HEK293 (cell line): ENCODE results near the gene SALL1.

ENCODE experiments used
- BCL11B ChIP-seq: fragments of 450-650 bp; formaldehyde crosslinking; IDR thresholded peaks from 2 replicates; pipeline ENCODE4 v1.5.1; 2016; ENCODE audit warnings: low read depth, missing biosample characterization, missing genetic modification characterization
- BCL6B ChIP-seq: fragments of 450-650 bp; formaldehyde crosslinking; IDR thresholded peaks from 2 replicates; pipeline ENCODE4 v1.5.1; 2017; ENCODE audit warnings: missing biosample characterization, missing genetic modification characterization
- GLIS2 ChIP-seq: fragments of 450-650 bp; formaldehyde crosslinking; IDR thresholded peaks from 2 replicates; pipeline ENCODE4 v1.5.1; 2016; ENCODE audit warnings: missing biosample characterization, missing genetic modification characterization
- HOXC10 ChIP-seq: sonication (generic); formaldehyde crosslinking; IDR thresholded peaks from 2 replicates; pipeline ENCODE4 v1.8.1; 2023; ENCODE audit warnings: mild to moderate bottlenecking, missing genetic modification reagents
- KLF1 ChIP-seq: fragments of 450-650 bp; formaldehyde crosslinking; IDR thresholded peaks from 2 replicates; pipeline ENCODE4 v1.5.1; 2016; ENCODE audit warnings: missing biosample characterization, missing genetic modification characterization
- KLF10 ChIP-seq: fragments of 450-650 bp; IDR thresholded peaks from 2 replicates; pipeline ENCODE4 v1.5.1; 2018; ENCODE audit warnings: missing biosample characterization, mild to moderate bottlenecking, missing genetic modification characterization
- MYNN ChIP-seq: fragments of 450-650 bp; formaldehyde crosslinking; IDR thresholded peaks from 2 replicates; pipeline ENCODE4 v1.5.1; 2016; ENCODE audit warnings: missing biosample characterization, missing genetic modification characterization, borderline replicate concordance
- OVOL3 ChIP-seq: fragments of 450-650 bp; formaldehyde crosslinking; IDR thresholded peaks from 2 replicates; pipeline ENCODE4 v1.5.1; 2016; ENCODE audit warnings: missing biosample characterization, missing genetic modification characterization
- SCRT1 ChIP-seq: fragments of 450-650 bp; formaldehyde crosslinking; IDR thresholded peaks from 2 replicates; pipeline ENCODE4 v1.5.1; 2016; ENCODE audit warnings: missing biosample characterization, missing genetic modification characterization, borderline replicate concordance
- SP2 ChIP-seq: fragments of 450-650 bp; formaldehyde crosslinking; IDR thresholded peaks from 2 replicates; pipeline ENCODE4 v1.5.1; 2016; ENCODE audit warnings: missing biosample characterization, missing genetic modification characterization
- TCF7L2 ChIP-seq: IDR thresholded peaks from 2 replicates; pipeline ENCODE4 v1.6.1; 2011; ENCODE audit warnings: low read depth, mild to moderate bottlenecking, inconsistent platforms, low read length, moderate library complexity, borderline replicate concordance
- ZBTB20 ChIP-seq: fragments of 450-650 bp; formaldehyde crosslinking; IDR thresholded peaks from 2 replicates; pipeline ENCODE4 v1.5.1; 2016; ENCODE audit warnings: missing biosample characterization, missing genetic modification characterization
- ZBTB48 ChIP-seq: fragments of 450-650 bp; formaldehyde crosslinking; IDR thresholded peaks from 2 replicates; pipeline ENCODE4 v1.5.1; 2016; ENCODE audit warnings: missing biosample characterization, missing genetic modification characterization
- ZBTB6 ChIP-seq: fragments of 450-650 bp; formaldehyde crosslinking; IDR thresholded peaks from 2 replicates; pipeline ENCODE4 v1.5.1; 2017; ENCODE audit warnings: missing biosample characterization, missing genetic modification characterization
- ZNF184 ChIP-seq: fragments of 450-650 bp; IDR thresholded peaks from 2 replicates; pipeline ENCODE4 v1.5.1; 2018; ENCODE audit warnings: missing biosample characterization, mild to moderate bottlenecking, missing genetic modification characterization
- ZNF19 ChIP-seq: fragments of 450-650 bp; formaldehyde crosslinking; IDR thresholded peaks from 2 replicates; pipeline ENCODE4; 2016; ENCODE audit warnings: missing biosample characterization, missing genetic modification characterization, low read depth
- ZNF211 ChIP-seq: fragments of 450-650 bp; formaldehyde crosslinking; IDR thresholded peaks from 2 replicates; pipeline ENCODE4 v1.5.1; 2016; ENCODE audit warnings: low read depth, missing biosample characterization, missing genetic modification characterization
- ZNF280C ChIP-seq: fragments of 450-650 bp; formaldehyde crosslinking; IDR thresholded peaks from 2 replicates; pipeline ENCODE4 v1.5.1; 2016; ENCODE audit warnings: missing biosample characterization, missing genetic modification characterization
- ZNF398 ChIP-seq: fragments of 450-650 bp; formaldehyde crosslinking; IDR thresholded peaks from 2 replicates; pipeline ENCODE4 v1.5.1; 2017; ENCODE audit warnings: missing biosample characterization, missing genetic modification characterization
- ZNF529 ChIP-seq: fragments of 450-650 bp; formaldehyde crosslinking; IDR thresholded peaks from 2 replicates; pipeline ENCODE4 v1.5.1; 2017; ENCODE audit warnings: missing genetic modification characterization, missing biosample characterization; ENCODE audit not compliant: insufficient replicate concordance
- ZNF660 ChIP-seq: fragments of 450-650 bp; IDR thresholded peaks from 2 replicates; pipeline ENCODE4 v1.5.1; 2018; ENCODE audit warnings: missing biosample characterization, mild to moderate bottlenecking, missing genetic modification characterization
- ZNF707 ChIP-seq: fragments of 450-650 bp; formaldehyde crosslinking; IDR thresholded peaks from 2 replicates; pipeline ENCODE4 v1.5.1; 2016; ENCODE audit warnings: missing biosample characterization, missing genetic modification characterization
- ZSCAN16 ChIP-seq: fragments of 450-650 bp; formaldehyde crosslinking; IDR thresholded peaks from 2 replicates; pipeline ENCODE4 v1.5.1; 2016; ENCODE audit warnings: missing biosample characterization, missing genetic modification characterization
- TF ChIP-seq, protein P1 (sequence below): fragments of 450-650 bp; formaldehyde crosslinking; IDR thresholded peaks from 2 replicates; pipeline ENCODE4 v1.5.1; 2017; ENCODE audit warnings: missing biosample characterization, mild to moderate bottlenecking, missing genetic modification characterization, moderate library complexity
- TF ChIP-seq, protein P2 (sequence below): fragments of 450-650 bp; formaldehyde crosslinking; IDR thresholded peaks from 2 replicates; pipeline ENCODE4 v1.5.1; 2016; ENCODE audit warnings: missing biosample characterization, missing genetic modification characterization
- TF ChIP-seq, protein P3 (sequence below): fragments of 450-650 bp; formaldehyde crosslinking; IDR thresholded peaks from 2 replicates; pipeline ENCODE4 v1.5.1; 2016; ENCODE audit warnings: missing biosample characterization, missing genetic modification characterization

The SALL1 gene

DNA sequence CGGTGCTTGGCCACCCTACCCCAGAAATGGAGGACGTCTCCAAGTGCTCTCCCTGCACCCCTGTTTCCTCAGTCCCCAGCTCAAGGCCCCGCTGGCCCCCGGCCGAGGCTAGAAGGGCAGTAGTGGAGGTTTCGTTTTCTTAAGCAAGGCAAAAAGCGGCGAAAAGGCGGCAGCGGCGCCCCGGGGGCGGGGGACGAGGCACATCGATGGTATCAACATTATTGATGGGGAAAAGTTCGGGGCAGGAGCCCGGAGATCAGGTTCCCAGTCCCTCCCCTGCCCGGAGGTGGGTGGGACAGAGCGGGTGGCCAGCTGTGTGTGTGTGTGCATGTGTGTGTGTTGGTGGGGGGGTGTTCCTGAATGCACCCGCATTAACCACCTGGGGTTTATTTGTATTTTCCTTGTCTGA, 4.1 kb upstream of the SALL1 start (continued):
- no peak for TF ChIP-seq ZNF529
- TF ChIP-seq BCL11B (tag by site-specific recombination): no peak
- no peak for TF ChIP-seq ZSCAN16 (tag by site-specific recombination)
- TF ChIP-seq, protein P1, sequence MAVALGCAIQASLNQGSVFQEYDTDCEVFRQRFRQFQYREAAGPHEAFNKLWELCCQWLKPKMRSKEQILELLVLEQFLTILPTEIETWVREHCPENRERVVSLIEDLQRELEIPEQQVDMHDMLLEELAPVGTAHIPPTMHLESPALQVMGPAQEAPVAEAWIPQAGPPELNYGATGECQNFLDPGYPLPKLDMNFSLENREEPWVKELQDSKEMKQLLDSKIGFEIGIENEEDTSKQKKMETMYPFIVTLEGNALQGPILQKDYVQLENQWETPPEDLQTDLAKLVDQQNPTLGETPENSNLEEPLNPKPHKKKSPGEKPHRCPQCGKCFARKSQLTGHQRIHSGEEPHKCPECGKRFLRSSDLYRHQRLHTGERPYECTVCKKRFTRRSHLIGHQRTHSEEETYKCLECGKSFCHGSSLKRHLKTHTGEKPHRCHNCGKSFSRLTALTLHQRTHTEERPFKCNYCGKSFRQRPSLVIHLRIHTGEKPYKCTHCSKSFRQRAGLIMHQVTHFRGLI (tag by site-specific recombination): no peak
- TF ChIP-seq MYNN (tag by site-specific recombination): no peak
- TF ChIP-seq SCRT1: no peak
- peak; percentile 59; the same call in 1 of the 2 replicates for TF ChIP-seq GLIS2 (tag by site-specific recombination)
- TF ChIP-seq HOXC10 (CRISPR knock-in tag): no peak
- TF ChIP-seq ZNF707: no peak
- TF ChIP-seq ZBTB48 (tag by site-specific recombination): no peak
- TF ChIP-seq ZNF184 (tag by site-specific recombination): no peak
- no peak for TF ChIP-seq ZNF211 (tag by site-specific recombination)
- TF ChIP-seq TCF7L2: no peak
- no peak for TF ChIP-seq BCL6B (tag by site-specific recombination)
- TF ChIP-seq, protein P2, sequence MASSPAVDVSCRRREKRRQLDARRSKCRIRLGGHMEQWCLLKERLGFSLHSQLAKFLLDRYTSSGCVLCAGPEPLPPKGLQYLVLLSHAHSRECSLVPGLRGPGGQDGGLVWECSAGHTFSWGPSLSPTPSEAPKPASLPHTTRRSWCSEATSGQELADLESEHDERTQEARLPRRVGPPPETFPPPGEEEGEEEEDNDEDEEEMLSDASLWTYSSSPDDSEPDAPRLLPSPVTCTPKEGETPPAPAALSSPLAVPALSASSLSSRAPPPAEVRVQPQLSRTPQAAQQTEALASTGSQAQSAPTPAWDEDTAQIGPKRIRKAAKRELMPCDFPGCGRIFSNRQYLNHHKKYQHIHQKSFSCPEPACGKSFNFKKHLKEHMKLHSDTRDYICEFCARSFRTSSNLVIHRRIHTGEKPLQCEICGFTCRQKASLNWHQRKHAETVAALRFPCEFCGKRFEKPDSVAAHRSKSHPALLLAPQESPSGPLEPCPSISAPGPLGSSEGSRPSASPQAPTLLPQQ: no peak
- TF ChIP-seq ZBTB6: no peak
- TF ChIP-seq ZBTB20 (tag by site-specific recombination): peak; percentile 39; the same call in 1 of the 2 replicates
- peak; percentile 70 for TF ChIP-seq ZNF398
- TF ChIP-seq ZNF19: no peak
- peak; percentile 38; the same call in 1 of the 2 replicates for TF ChIP-seq SP2 (tag by site-specific recombination)
- TF ChIP-seq ZNF280C (tag by site-specific recombination): no peak
- TF ChIP-seq KLF10: no peak
- TF ChIP-seq OVOL3 (tag by site-specific recombination): no peak
- TF ChIP-seq ZNF660 (tag by site-specific recombination): no peak
- TF ChIP-seq KLF1 (tag by site-specific recombination): no peak
- TF ChIP-seq, protein P3, sequence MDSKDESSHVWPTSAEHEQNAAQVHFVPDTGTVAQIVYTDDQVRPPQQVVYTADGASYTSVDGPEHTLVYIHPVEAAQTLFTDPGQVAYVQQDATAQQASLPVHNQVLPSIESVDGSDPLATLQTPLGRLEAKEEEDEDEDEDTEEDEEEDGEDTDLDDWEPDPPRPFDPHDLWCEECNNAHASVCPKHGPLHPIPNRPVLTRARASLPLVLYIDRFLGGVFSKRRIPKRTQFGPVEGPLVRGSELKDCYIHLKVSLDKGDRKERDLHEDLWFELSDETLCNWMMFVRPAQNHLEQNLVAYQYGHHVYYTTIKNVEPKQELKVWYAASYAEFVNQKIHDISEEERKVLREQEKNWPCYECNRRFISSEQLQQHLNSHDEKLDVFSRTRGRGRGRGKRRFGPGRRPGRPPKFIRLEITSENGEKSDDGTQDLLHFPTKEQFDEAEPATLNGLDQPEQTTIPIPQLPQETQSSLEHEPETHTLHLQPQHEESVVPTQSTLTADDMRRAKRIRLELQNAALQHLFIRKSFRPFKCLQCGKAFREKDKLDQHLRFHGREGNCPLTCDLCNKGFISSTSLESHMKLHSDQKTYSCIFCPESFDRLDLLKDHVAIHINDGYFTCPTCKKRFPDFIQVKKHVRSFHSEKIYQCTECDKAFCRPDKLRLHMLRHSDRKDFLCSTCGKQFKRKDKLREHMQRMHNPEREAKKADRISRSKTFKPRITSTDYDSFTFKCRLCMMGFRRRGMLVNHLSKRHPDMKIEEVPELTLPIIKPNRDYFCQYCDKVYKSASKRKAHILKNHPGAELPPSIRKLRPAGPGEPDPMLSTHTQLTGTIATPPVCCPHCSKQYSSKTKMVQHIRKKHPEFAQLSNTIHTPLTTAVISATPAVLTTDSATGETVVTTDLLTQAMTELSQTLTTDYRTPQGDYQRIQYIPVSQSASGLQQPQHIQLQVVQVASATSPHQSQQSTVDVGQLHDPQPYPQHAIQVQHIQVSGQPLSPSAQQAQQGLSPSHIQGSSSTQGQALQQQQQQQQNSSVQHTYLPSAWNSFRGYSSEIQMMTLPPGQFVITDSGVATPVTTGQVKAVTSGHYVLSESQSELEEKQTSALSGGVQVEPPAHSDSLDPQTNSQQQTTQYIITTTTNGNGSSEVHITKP: no peak
